ENCODE data around the gene LARGE1. TPM values are rescaled to one million over a fixed set of nuclear protein-coding genes. Genes with fewer than 3 reads are reported as not detected.

Gene LARGE1
- total and polyA plus RNA-seq, 4 experiments from 2014 or later, result 0.06 to 1.1 (median 1.0) TPM; not detected in 1

DNA sequence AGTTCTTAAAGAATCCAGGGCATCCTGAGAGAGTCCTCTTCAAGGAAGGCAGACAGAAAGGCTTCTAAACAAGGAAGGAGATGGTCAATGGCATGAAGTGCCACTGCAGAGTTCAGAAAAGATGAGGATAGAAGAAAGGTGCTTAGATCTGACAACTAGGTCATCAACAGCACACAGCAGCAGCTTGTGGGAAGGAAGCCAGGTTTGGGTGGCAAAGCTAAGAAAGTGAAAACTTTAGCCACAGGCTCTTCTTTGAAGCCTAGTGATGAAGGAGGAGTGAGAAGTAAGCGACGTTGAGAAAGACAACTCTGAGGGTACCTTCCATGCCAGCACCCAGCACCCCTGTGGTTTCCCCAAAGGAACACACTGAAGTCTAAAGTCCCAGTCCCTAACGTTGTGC lies 92.0 kb downstream of the LARGE1 start:
- Histone ChIP-seq H3K36me3 (ENCODE audit: insufficient read depth, low read length) (no peaks in the 10 kb centered on the region), H3K27me3 (ENCODE audit: insufficient read depth, low read length) (no peaks in the 10 kb centered on the region), H3K4me1 (ENCODE audit: insufficient read depth, low read length) (no peaks in the 10 kb centered on the region), H3K9me3 (ENCODE audit: control insufficient read depth in 1 of 2, low read length in 2 of 2) (no peaks in the 10 kb centered on the region), H3K4me3 (ENCODE audit: low read length in 2 of 2) (no peak overlapping the region), H3K27ac (ENCODE audit: low read depth, low read length) (no peak overlapping the region)
- no peaks in the 10 kb centered on the region for H3K4me1 Mint-ChIP-seq
- POLR2A ChIA-PET (ENCODE audit: partially characterized antibody), result no interaction called here
- no peak overlapping the region for H3K27ac Mint-ChIP-seq
- no peaks in the 10 kb centered on the region for H3K36me3 Mint-ChIP-seq
- DNase-seq, result no peak
- peaks cover 0 to 18% (median 0%) of the 10 kb centered on the region in 8 donors for H3K9me3 Mint-ChIP-seq
- intact Hi-C loops (cut with micrococcal nuclease), result no loop called here
- CTCF ChIA-PET (ENCODE audit: partially characterized antibody), result no interaction called here
- no peaks in the 10 kb centered on the region for H3K27me3 Mint-ChIP-seq
- no peak overlapping the region for H3K4me3 Mint-ChIP-seq

DNA sequence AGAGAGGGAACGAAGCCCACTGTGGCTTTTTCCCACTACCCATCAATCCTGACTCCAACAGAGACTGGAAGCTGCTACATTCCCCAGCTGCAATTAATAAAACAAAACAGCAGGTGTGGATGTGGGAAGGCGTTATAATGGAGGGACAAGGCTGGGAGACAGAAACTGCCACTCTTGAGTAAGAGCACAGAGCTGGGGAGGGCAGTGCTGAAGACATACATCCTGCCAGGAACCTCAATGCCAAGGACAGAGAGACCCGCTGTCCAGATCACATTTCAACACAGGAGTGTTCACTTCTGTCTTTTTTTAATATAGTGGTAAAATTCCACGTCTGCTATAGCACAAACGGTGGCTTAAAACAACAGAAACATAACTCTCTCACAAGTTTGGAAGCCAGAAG lies 94.5 kb downstream of the LARGE1 start:
- H3K4me1 ChIP-seq (ENCODE audit: insufficient read depth, low read length), result no peaks in the 10 kb centered on the region
- ChIA-PET POLR2A (ENCODE audit: partially characterized antibody) (no interaction called here), CTCF (ENCODE audit: partially characterized antibody) (no interaction called here)
- H3K4me3 Mint-ChIP-seq, result no peak overlapping the region
- peaks cover 0 to 15% (median under 1%) of the 10 kb centered on the region in 8 donors for H3K9me3 Mint-ChIP-seq
- no peak for DNase-seq
- H3K27me3 ChIP-seq (ENCODE audit: insufficient read depth, low read length), result no peaks in the 10 kb centered on the region
- no peak overlapping the region for H3K27ac ChIP-seq (ENCODE audit: low read depth, low read length)
- no peaks in the 10 kb centered on the region for H3K27me3 Mint-ChIP-seq
- no peaks in the 10 kb centered on the region for H3K36me3 ChIP-seq (ENCODE audit: insufficient read depth, low read length)
- intact Hi-C loops (cut with micrococcal nuclease), result no loop called here
- H3K4me1 Mint-ChIP-seq, result no peaks in the 10 kb centered on the region
- no peak overlapping the region for H3K27ac Mint-ChIP-seq
- H3K4me3 ChIP-seq (ENCODE audit: low read length in 2 of 2), result no peak overlapping the region
- no peaks in the 10 kb centered on the region for H3K9me3 ChIP-seq (ENCODE audit: control insufficient read depth in 1 of 2, low read length in 2 of 2)
- no peaks in the 10 kb centered on the region for H3K36me3 Mint-ChIP-seq

DNA sequence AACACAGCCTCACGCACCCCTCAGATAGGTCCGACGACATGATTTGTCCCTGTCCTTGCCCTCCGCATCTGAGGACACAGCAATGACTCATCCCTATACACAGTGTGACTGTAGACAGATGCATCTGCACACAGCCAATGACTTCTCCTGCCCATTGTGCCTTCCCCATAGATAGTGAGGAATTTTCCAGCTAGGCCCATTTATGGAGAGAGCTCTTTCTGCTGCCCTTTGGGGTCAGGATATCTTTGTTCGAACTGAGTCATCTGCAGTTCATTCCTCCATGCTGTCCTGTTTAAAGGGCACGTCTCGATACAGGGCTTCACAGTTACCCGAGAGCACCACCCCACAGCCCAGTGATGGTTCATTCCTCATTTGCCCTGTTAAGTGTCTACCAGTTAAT lies 96.7 kb downstream of the LARGE1 start:
- Histone ChIP-seq H3K4me3 (ENCODE audit: low read length in 2 of 2) (no peak overlapping the region), H3K27me3 (ENCODE audit: insufficient read depth, low read length) (no peaks in the 10 kb centered on the region), H3K36me3 (ENCODE audit: insufficient read depth, low read length) (no peaks in the 10 kb centered on the region), H3K27ac (ENCODE audit: low read depth, low read length) (no peak overlapping the region), H3K9me3 (ENCODE audit: control insufficient read depth in 1 of 2, low read length in 2 of 2) (no peaks in the 10 kb centered on the region), H3K4me1 (ENCODE audit: insufficient read depth, low read length) (no peaks in the 10 kb centered on the region)
- Mint-ChIP-seq H3K4me3 (no peak overlapping the region), H3K4me1 (no peaks in the 10 kb centered on the region), H3K36me3 (no peaks in the 10 kb centered on the region), H3K27me3 (no peaks in the 10 kb centered on the region), H3K27ac (no peak overlapping the region), H3K9me3 (peaks cover 0 to 14% (median 2%) of the 10 kb centered on the region in 8 donors)
- DNase-seq, result no peak
- intact Hi-C loops (cut with micrococcal nuclease), result no loop called here
- ChIA-PET CTCF (ENCODE audit: partially characterized antibody) (no interaction called here), POLR2A (ENCODE audit: partially characterized antibody) (no interaction called here)

DNA sequence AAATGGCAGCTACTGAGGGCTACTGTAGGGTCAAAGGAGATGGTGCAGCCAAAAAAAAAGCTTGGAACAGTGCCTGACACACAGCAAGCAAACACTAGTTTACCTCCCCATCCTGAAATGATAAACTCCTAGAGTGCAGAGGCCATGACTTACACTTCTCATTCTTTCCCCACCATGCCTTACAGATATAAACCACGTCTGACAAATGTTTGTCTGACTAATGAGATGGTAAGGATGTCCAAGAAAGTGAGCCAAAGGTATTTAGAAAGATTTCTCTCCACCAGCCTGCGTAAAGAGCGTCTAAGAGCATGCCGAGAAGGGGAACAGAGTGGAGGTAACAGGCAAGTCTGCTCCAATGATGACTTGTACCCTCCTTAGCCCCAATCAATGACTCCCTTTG lies 99.0 kb downstream of the LARGE1 start:
- POLR2A ChIA-PET (ENCODE audit: partially characterized antibody), result no interaction called here
- no peaks in the 10 kb centered on the region for H3K27me3 Mint-ChIP-seq

DNA sequence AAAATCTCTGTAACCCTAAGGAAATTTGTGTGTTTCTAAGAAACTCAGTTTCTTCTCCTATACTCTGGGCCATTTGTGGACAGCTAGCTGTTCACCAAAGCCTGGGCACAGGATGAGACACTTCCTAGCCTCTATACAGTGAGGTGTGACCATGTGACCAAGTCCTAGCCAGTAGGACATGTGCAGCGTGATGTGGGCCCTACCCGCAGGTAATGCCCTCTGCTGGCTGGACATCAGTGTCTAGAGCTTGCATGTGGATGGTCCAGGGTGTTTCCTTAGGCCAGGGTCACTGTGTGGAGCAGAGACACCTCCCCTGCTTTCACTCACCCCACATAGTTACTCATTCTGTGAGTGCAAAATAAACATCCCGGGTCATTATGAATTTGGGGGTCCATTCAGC lies 100.5 kb downstream of the LARGE1 start:
- H3K4me3 ChIP-seq (ENCODE audit: low read length in 2 of 2), result no peak overlapping the region
- no peaks in the 10 kb centered on the region for H3K9me3 ChIP-seq (ENCODE audit: control insufficient read depth in 1 of 2, low read length in 2 of 2)
- no peak overlapping the region for H3K27ac ChIP-seq (ENCODE audit: low read depth, low read length)
- peaks cover 0 to 16% (median 4%) of the 10 kb centered on the region in 8 donors for H3K9me3 Mint-ChIP-seq
- no peak overlapping the region for H3K27ac Mint-ChIP-seq
- H3K27me3 Mint-ChIP-seq, result no peaks in the 10 kb centered on the region
- H3K36me3 ChIP-seq (ENCODE audit: insufficient read depth, low read length), result no peaks in the 10 kb centered on the region
- no peaks in the 10 kb centered on the region for H3K4me1 ChIP-seq (ENCODE audit: insufficient read depth, low read length)
- H3K4me3 Mint-ChIP-seq, result no peak overlapping the region
- intact Hi-C loops (cut with micrococcal nuclease), result no loop called here
- ChIA-PET CTCF (ENCODE audit: partially characterized antibody) (no interaction called here), POLR2A (ENCODE audit: partially characterized antibody) (no interaction called here)
- no peaks in the 10 kb centered on the region for H3K27me3 ChIP-seq (ENCODE audit: insufficient read depth, low read length)
- no peak for DNase-seq
- H3K4me1 Mint-ChIP-seq, result no peaks in the 10 kb centered on the region
- no peaks in the 10 kb centered on the region for H3K36me3 Mint-ChIP-seq

More for the DNA sequence above, 99.0 kb downstream of the LARGE1 start:
- DNase-seq, result no peak
- Mint-ChIP-seq H3K4me1 (no peaks in the 10 kb centered on the region), H3K9me3 (peaks cover 0 to 14% (median 3%) of the 10 kb centered on the region in 8 donors), H3K36me3 (no peaks in the 10 kb centered on the region), H3K4me3 (no peak overlapping the region), H3K27ac (no peak overlapping the region)
- intact Hi-C loops (cut with micrococcal nuclease), result no loop called here
- Histone ChIP-seq H3K27me3 (ENCODE audit: insufficient read depth, low read length) (no peaks in the 10 kb centered on the region), H3K4me1 (ENCODE audit: insufficient read depth, low read length) (no peaks in the 10 kb centered on the region), H3K9me3 (ENCODE audit: control insufficient read depth in 1 of 2, low read length in 2 of 2) (no peaks in the 10 kb centered on the region), H3K36me3 (ENCODE audit: insufficient read depth, low read length) (no peaks in the 10 kb centered on the region), H3K27ac (ENCODE audit: low read depth, low read length) (no peak overlapping the region), H3K4me3 (ENCODE audit: low read length in 2 of 2) (no peak overlapping the region)
- CTCF ChIA-PET (ENCODE audit: partially characterized antibody), result interaction anchor here (0.8 kb wide), 1 partner anchor 9 kb away, joined by 3 read pairs; no protein-coding TSS in a partner anchor

DNA sequence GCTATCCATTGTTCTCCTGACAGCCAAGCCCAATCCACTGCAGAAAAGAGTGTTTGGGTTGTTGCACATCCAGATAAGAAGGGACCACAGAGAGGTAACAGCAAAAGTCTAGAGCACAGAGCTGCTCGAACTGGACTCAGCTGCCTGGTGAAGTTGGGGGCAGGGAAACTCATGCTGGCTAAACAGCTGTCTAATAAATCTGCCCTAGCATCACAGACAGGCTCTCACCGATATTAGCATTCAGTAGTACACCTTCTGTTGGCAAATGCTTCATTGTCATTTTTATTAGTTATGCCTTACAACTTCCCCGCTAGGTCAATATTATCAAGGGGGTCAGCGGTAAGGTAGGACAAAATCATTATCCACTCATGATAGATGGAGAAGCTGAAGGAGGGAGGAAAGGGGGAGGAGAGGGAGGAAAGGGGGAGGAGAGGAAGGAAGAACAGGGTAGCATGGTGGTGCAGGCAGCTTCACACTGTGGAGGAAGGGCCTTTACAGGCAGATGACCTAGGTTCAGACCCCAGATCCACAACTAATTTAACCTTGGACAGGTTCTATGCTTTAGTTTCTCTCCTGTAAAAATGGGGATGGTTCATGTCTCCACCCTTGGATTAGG lies 102.7 kb downstream of the LARGE1 start:
- H3K27me3 Mint-ChIP-seq, result no peaks in the 10 kb centered on the region
- H3K36me3 Mint-ChIP-seq, result no peaks in the 10 kb centered on the region
- intact Hi-C loops (cut with micrococcal nuclease), result no loop called here
- H3K9me3 ChIP-seq (ENCODE audit: control insufficient read depth in 1 of 2, low read length in 2 of 2), result no peaks in the 10 kb centered on the region
- no peak overlapping the region for H3K27ac ChIP-seq (ENCODE audit: low read depth, low read length)
- H3K4me3 Mint-ChIP-seq, result no peak overlapping the region
- DNase-seq, result no peak
- no peaks in the 10 kb centered on the region for H3K4me1 ChIP-seq (ENCODE audit: insufficient read depth, low read length)
- no peak overlapping the region for H3K4me3 ChIP-seq (ENCODE audit: low read length in 2 of 2)
- ChIA-PET CTCF (ENCODE audit: partially characterized antibody) (no interaction called here), POLR2A (ENCODE audit: partially characterized antibody) (no interaction called here)
- H3K27ac Mint-ChIP-seq, result no peak overlapping the region
- H3K4me1 Mint-ChIP-seq, result no peaks in the 10 kb centered on the region
- peaks cover 0 to 19% (median 8%) of the 10 kb centered on the region in 8 donors for H3K9me3 Mint-ChIP-seq
- no peaks in the 10 kb centered on the region for H3K36me3 ChIP-seq (ENCODE audit: insufficient read depth, low read length)
- H3K27me3 ChIP-seq (ENCODE audit: insufficient read depth, low read length), result no peaks in the 10 kb centered on the region

DNA sequence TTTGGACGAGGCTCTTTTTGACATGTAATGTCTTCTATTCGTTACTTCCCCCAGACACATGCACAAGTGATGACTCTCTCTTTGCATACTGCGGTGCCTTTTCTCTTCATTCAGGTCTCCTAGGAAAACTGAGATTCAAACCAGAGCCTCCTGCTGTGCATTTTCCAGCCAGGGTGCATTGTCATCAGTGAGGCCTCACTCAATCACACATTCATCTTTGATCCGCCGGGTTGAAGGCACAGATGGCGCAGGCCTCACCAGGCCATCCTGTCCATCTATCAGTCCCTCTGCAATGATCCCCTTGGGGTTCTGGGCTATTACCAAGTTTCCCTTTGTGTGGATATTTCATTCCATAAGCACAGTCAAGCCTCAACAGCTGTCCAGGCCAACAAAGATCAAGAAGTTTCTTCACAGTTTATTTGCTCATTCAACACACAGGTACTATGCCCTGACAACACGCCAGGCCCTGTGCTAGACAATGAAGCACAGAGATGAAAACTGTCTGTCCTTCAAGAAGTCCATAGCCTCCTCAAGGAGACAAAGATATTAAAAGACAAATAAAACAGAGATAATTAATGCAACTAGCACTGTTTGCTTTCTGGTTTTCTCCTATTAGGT lies 107.8 kb downstream of the LARGE1 start:
- DNase-seq, result no peak
- no peaks in the 10 kb centered on the region for H3K4me1 ChIP-seq (ENCODE audit: insufficient read depth, low read length)
- ChIA-PET CTCF (ENCODE audit: partially characterized antibody) (no interaction called here), POLR2A (ENCODE audit: partially characterized antibody) (no interaction called here)
- H3K27ac Mint-ChIP-seq, result no peak overlapping the region
- intact Hi-C loops (cut with micrococcal nuclease), result no loop called here
- no peaks in the 10 kb centered on the region for H3K27me3 ChIP-seq (ENCODE audit: insufficient read depth, low read length)
- H3K9me3 Mint-ChIP-seq, result peaks cover 0 to 19% (median 9%) of the 10 kb centered on the region in 8 donors
- H3K27ac ChIP-seq (ENCODE audit: low read depth, low read length), result no peak overlapping the region
- H3K9me3 ChIP-seq (ENCODE audit: control insufficient read depth in 1 of 2, low read length in 2 of 2), result no peaks in the 10 kb centered on the region
- no peaks in the 10 kb centered on the region for H3K36me3 Mint-ChIP-seq
- no peaks in the 10 kb centered on the region for H3K36me3 ChIP-seq (ENCODE audit: insufficient read depth, low read length)
- H3K4me1 Mint-ChIP-seq, result no peaks in the 10 kb centered on the region
- no peak overlapping the region for H3K4me3 ChIP-seq (ENCODE audit: low read length in 2 of 2)
- H3K4me3 Mint-ChIP-seq, result no peak overlapping the region
- H3K27me3 Mint-ChIP-seq, result no peaks in the 10 kb centered on the region
